Osteoblast (primary cell): ENCODE data around the gene NFKBIA. TPM values are rescaled to one million over a fixed set of nuclear protein-coding genes. Genes with fewer than 3 reads are reported as not detected.

ENCODE experiments used
- DNase-seq: peaks from one replicate; pipeline ENCODE4 v3.0.0; 2011; ENCODE audit warnings: low spot score, mixed read lengths; ENCODE audit not compliant: insufficient read length; ENCODE audit errors: missing footprints
- H2AFZ ChIP-seq: 2 replicates; pipeline ENCODE4 v1.6.0; 2011; ENCODE audit warnings: mild to moderate bottlenecking, low read length
- H3K27ac ChIP-seq: 2 replicates; pipeline ENCODE4 v1.5.1; 2011; ENCODE audit warnings: mild to moderate bottlenecking, low read depth, low read length, moderate library complexity
- H3K27me3 ChIP-seq: 2 replicates; pipeline ENCODE4 v1.6.0; 2012; ENCODE audit warnings: mild to moderate bottlenecking, control low read depth, inconsistent platforms, low read length, moderate library complexity; ENCODE audit not compliant: insufficient read depth
- H3K36me3 ChIP-seq: 2 replicates; pipeline ENCODE4 v1.5.1; 2011; ENCODE audit warnings: mild to moderate bottlenecking, low read length, control low read depth, moderate library complexity; ENCODE audit not compliant: insufficient read depth
- H3K4me1 ChIP-seq: 2 replicates; pipeline ENCODE4 v1.5.1; 2011; ENCODE audit warnings: mild to moderate bottlenecking, low read length, control low read depth, moderate library complexity; ENCODE audit not compliant: insufficient read depth
- H3K4me2 ChIP-seq: 2 replicates; pipeline ENCODE4 v1.6.0; 2011; ENCODE audit warnings: mild to moderate bottlenecking, low read length; ENCODE audit not compliant: insufficient read depth
- H3K4me3 ChIP-seq: fragments of 200-600 bp; sonication (generic); 3 replicates; pipeline ENCODE4 v1.5.1; 2012; ENCODE audit warnings: mild to moderate bottlenecking, low read length, inconsistent platforms; ENCODE audit not compliant: insufficient read depth
- H3K79me2 ChIP-seq: 2 replicates; pipeline ENCODE4 v1.6.0; 2012; ENCODE audit warnings: mild to moderate bottlenecking, low read length, control low read depth, inconsistent platforms; ENCODE audit not compliant: insufficient read depth
- H3K9me3 ChIP-seq: 2 replicates; pipeline ENCODE4 v1.5.1; 2011; ENCODE audit warnings: low read depth, low read length, control low read depth
- H4K20me1 ChIP-seq: 2 replicates; pipeline ENCODE4 v1.6.0; 2012; ENCODE audit warnings: mild to moderate bottlenecking, low read length, control low read depth; ENCODE audit not compliant: insufficient read depth
- CTCF ChIP-seq: IDR thresholded peaks from 2 replicates; pipeline ENCODE4 v1.5.1; 2011; ENCODE audit warnings: mild to moderate bottlenecking, low read depth, low read length, moderate library complexity; ENCODE audit errors: extremely low read depth
- total RNA-seq: library from RNA; depleted of rRNA; stranded (reverse); fragments of >200 nt; gene quantifications from 2 replicates; pipeline ENCODE4 v1.2.3, GENCODE V29; 2012

The NFKBIA gene
- total RNA-seq, 1 donor: 51.0 TPM

GRCh38 chr14:35430459-35431199 is 26.1 kb upstream of the NFKBIA start:
- Histone ChIP-seq H3K4me1 (no peaks in the 10 kb centered on the region), H3K36me3 (no peaks in the 10 kb centered on the region), H2AFZ (peak overlapping the region; percentile 80), H4K20me1 (no peaks in the 10 kb centered on the region), H3K27me3 (no peaks in the 10 kb centered on the region), H3K27ac (no peak overlapping the region), H3K79me2 (no peaks in the 10 kb centered on the region), H3K4me2 (peak overlapping the region; percentile 44), H3K4me3 (no peak overlapping the region), H3K9me3 (no peaks in the 10 kb centered on the region)
- DNase-seq: no peak
- TF ChIP-seq CTCF: no peak

- no peaks in the 10 kb centered on the region for H3K9me3 ChIP-seq
- no peaks in the 10 kb centered on the region for H3K36me3 ChIP-seq
- H4K20me1 ChIP-seq: no peaks in the 10 kb centered on the region
- no peak for DNase-seq
- peak overlapping the region; percentile 44 for H3K4me2 ChIP-seq
- no peak overlapping the region for H3K4me3 ChIP-seq
- H3K27ac ChIP-seq: no peak overlapping the region
- H3K4me1 ChIP-seq: no peaks in the 10 kb centered on the region
- H3K27me3 ChIP-seq: no peaks in the 10 kb centered on the region
- TF ChIP-seq CTCF: no peak
- H2AFZ ChIP-seq: peak overlapping the region; percentile 80
- no peaks in the 10 kb centered on the region for H3K79me2 ChIP-seq
Observed at GRCh38 chr14:35429951-35430350, 25.4 kb upstream of the NFKBIA start.

- no peaks in the 10 kb centered on the region for H4K20me1 ChIP-seq
- no peaks in the 10 kb centered on the region for H3K27me3 ChIP-seq
- peaks cover 12% of the 10 kb centered on the region for H3K4me1 ChIP-seq
- no peaks in the 10 kb centered on the region for H3K36me3 ChIP-seq
- no peak for DNase-seq
- no peak overlapping the region for H3K4me2 ChIP-seq
- H2AFZ ChIP-seq: no peak overlapping the region
- TF ChIP-seq CTCF: no peak
- no peak overlapping the region for H3K27ac ChIP-seq
- no peak overlapping the region for H3K4me3 ChIP-seq
- no peaks in the 10 kb centered on the region for H3K79me2 ChIP-seq
- no peaks in the 10 kb centered on the region for H3K9me3 ChIP-seq
Observed at GRCh38 chr14:35425850-35426249, 21.3 kb upstream of the NFKBIA start.

GRCh38 chr14:35423621-35424020 is 19.1 kb upstream of the NFKBIA start:
- no peak for DNase-seq

More at GRCh38 chr14:35423621-35424020, 19.1 kb upstream of the NFKBIA start:
- Histone ChIP-seq H3K27ac (no peak overlapping the region), H3K4me1 (peaks cover 25% of the 10 kb centered on the region), H4K20me1 (no peaks in the 10 kb centered on the region), H3K9me3 (no peaks in the 10 kb centered on the region), H3K4me2 (no peak overlapping the region), H3K36me3 (no peaks in the 10 kb centered on the region), H3K27me3 (no peaks in the 10 kb centered on the region), H2AFZ (no peak overlapping the region), H3K4me3 (no peak overlapping the region), H3K79me2 (no peaks in the 10 kb centered on the region)
- no peak for TF ChIP-seq CTCF
